ENCODE measurements around the gene DDX31. TPM values are rescaled to one million over a fixed set of nuclear protein-coding genes. Genes with fewer than 3 reads are reported as not detected.

DDX31 gene
- total RNA-seq, 1 experiment from 2014 or later = 26.2 TPM

DNA sequence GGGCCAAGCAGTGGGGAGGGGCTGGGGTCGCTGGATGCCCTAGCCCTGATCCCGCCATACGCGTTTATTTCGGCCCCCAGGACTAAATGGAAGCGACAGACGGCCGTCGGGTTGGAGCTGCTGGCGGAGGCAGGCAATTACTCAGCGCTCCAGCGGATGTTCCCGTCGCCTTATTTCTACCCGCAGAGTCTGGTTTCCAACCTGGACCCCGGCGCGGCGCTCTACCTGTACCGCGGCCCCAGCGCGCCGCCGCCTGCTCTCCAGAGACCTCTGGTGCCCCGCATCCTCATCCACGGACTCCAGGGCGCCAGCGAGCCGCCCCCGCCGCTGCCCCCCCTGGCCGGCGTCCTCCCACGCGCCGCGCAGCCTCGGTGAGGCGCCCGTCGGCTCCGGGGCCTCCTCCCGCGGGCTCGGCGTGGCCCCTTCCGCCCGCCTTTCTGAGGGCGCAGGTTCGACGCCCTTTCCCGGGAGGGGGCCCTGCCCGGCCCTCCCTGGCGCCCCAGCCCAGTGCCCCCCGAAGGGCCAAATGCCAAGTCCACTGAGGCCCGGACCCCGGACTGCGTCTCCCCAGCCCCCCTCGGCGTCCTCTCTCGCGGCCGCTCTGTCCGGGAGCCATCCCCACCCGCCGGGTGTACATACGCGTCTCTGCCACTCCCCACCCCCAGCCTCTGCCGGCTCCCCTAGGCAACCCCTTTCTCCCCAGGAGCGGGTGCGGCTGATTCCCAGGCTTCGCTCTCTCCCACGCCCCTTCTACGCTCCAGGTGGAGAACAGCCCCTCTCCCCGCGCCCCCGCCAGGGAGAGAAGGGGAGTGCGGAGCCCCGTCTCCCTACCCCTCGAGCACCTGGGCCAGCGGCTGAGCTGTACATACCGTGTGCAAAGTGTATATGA, 80.4 kb downstream of the DDX31 start (continued):
- TF ChIP-seq, protein P1, sequence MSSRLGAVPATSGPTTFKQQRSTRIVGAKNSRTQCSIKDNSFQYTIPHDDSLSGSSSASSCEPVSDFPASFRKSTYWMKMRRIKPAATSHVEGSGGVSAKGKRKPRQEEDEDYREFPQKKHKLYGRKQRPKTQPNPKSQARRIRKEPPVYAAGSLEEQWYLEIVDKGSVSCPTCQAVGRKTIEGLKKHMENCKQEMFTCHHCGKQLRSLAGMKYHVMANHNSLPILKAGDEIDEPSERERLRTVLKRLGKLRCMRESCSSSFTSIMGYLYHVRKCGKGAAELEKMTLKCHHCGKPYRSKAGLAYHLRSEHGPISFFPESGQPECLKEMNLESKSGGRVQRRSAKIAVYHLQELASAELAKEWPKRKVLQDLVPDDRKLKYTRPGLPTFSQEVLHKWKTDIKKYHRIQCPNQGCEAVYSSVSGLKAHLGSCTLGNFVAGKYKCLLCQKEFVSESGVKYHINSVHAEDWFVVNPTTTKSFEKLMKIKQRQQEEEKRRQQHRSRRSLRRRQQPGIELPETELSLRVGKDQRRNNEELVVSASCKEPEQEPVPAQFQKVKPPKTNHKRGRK (CRISPR knock-in tag; IDR thresholded peaks at IDR 0.05; ENCODE audit: borderline replicate concordance) = no peak

DNA sequence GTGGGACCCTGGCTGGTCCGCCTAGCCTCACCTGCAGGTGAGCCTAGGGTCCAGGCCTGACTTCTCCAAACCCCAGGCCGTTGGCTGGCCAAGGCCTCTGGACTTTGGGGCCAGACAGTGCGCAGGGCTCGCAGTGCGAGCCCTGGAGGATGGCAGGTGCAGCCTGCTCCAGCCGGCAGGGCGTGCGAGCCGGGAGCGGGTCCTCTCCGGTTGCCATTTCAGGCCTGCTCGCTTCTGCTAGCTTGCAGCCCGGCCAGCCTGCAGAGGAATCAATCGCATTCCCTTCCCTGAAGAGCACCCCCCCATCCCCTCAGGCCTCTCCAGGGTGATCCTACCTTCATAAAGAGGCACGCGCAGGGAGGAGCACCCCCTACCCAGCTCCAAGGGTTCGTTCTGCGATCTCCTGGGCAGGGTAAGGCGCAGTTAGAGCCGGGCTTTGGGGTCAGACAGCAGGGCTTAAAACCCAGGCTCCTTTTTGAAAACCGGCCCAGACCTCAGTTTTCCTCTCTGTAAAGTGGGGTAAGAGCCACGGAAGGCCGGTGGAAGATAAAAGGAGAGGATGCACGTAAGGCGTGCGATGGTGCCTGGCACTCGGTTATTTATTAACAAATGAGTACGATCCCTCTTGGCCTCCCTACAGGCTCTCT, 81.2 kb downstream of the DDX31 start:
- Mint-ChIP-seq H3K9me3 (no peaks in the 10 kb centered on the region), H3K4me3 (peak overlapping the region; percentile 59), H3K27me3 (ENCODE audit: low read depth) (peaks cover 96% of the 10 kb centered on the region), H3K27ac (no peak overlapping the region), H3K4me1 (peaks cover 68% of the 10 kb centered on the region), H3K36me3 (peaks cover 5% of the 10 kb centered on the region; the same call in 1 of the 2 replicates)
- ATAC-seq (peak; percentile 1; the same call in 1 of the 2 replicates), DNase-seq (ENCODE audit: low spot score) (no peak)
- ChIA-PET POLR2A (no interaction called here), CTCF (interaction anchor here (1.0 kb wide), 1 partner anchor 42 kb away, joined by 3 read pairs; no protein-coding TSS in a partner anchor)
- peak; percentile 77; the same call in 1 of the 2 replicates for TF ChIP-seq GTF2I (CRISPR knock-in tag; conservative IDR thresholded peaks at IDR 0.05)
- TF ChIP-seq, protein P2, sequence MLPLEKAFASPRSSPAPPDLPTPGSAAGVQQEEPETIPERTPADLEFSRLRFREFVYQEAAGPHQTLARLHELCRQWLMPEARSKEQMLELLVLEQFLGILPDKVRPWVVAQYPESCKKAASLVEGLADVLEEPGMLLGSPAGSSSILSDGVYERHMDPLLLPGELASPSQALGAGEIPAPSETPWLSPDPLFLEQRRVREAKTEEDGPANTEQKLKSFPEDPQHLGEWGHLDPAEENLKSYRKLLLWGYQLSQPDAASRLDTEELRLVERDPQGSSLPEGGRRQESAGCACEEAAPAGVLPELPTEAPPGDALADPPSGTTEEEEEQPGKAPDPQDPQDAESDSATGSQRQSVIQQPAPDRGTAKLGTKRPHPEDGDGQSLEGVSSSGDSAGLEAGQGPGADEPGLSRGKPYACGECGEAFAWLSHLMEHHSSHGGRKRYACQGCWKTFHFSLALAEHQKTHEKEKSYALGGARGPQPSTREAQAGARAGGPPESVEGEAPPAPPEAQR (CRISPR knock-in tag; IDR thresholded peaks at IDR 0.05) = no peak

DNA sequence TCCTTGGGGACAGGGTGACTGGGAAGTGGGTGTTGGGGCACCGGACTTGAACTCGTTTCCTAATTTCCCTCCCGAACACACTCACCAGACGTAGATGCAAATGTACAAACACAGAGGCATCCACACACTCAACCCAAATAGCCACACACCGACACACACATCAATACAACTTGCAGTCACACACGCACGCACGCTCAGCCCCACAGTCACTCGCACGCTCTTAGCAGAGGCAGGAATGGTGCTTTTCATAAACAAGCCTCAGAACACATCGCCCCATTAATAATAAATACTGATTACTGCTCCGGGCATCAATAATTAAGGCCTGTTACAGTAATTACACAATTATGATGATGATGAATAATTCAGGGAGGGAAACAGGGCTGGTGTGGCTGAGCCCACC, 81.7 kb downstream of the DDX31 start:
- ChIA-PET POLR2A (no interaction called here), CTCF (interaction anchor here (1.0 to 1.1 kb wide), 2 partner anchors 41 to 329 kb away, joined by 3 to 5 read pairs; no protein-coding TSS in a partner anchor)
- TF ChIP-seq, protein P3, sequence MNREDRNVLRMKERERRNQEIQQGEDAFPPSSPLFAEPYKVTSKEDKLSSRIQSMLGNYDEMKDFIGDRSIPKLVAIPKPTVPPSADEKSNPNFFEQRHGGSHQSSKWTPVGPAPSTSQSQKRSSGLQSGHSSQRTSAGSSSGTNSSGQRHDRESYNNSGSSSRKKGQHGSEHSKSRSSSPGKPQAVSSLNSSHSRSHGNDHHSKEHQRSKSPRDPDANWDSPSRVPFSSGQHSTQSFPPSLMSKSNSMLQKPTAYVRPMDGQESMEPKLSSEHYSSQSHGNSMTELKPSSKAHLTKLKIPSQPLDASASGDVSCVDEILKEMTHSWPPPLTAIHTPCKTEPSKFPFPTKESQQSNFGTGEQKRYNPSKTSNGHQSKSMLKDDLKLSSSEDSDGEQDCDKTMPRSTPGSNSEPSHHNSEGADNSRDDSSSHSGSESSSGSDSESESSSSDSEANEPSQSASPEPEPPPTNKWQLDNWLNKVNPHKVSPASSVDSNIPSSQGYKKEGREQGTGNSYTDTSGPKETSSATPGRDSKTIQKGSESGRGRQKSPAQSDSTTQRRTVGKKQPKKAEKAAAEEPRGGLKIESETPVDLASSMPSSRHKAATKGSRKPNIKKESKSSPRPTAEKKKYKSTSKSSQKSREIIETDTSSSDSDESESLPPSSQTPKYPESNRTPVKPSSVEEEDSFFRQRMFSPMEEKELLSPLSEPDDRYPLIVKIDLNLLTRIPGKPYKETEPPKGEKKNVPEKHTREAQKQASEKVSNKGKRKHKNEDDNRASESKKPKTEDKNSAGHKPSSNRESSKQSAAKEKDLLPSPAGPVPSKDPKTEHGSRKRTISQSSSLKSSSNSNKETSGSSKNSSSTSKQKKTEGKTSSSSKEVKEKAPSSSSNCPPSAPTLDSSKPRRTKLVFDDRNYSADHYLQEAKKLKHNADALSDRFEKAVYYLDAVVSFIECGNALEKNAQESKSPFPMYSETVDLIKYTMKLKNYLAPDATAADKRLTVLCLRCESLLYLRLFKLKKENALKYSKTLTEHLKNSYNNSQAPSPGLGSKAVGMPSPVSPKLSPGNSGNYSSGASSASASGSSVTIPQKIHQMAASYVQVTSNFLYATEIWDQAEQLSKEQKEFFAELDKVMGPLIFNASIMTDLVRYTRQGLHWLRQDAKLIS (CRISPR knock-in tag; IDR thresholded peaks at IDR 0.05; ENCODE audit: borderline replicate concordance) = no peak
- TF ChIP-seq HMGA2 (CRISPR knock-in tag; IDR thresholded peaks at IDR 0.05) = no peak
- peaks cover 67% of the 10 kb centered on the region for H3K4me1 Mint-ChIP-seq
- peak overlapping the region; percentile 14; the same call in 1 of the 2 replicates for H3K4me3 Mint-ChIP-seq
- no peak overlapping the region for H3K27ac Mint-ChIP-seq
- H3K36me3 Mint-ChIP-seq = no peaks in the 10 kb centered on the region
- H3K27me3 Mint-ChIP-seq (ENCODE audit: low read depth) = peaks cover 96% of the 10 kb centered on the region
- H3K9me3 Mint-ChIP-seq = no peaks in the 10 kb centered on the region
- DNase-seq (ENCODE audit: low spot score) = no peak
- no peak for ATAC-seq

DNA sequence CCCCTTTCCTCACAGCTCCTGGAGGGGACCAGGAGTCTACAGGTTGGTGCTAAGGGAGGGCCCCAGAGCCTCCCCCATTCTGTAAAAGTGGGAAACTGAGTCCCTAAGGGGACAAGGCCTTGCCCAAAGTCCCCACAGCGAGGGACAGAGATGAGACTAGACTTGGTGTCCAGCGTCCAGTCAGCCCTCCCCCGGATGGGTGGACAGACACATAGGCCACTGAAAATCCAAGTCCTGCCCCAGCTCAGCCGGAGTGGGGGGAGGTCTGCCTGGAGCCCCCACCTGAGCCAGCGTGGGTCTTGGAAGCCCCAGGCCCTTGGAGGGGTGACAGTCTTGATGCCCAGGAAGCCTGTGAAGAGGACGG, 82.2 kb downstream of the DDX31 start:
- no peaks in the 10 kb centered on the region for H3K9me3 Mint-ChIP-seq
- POLR2A ChIA-PET = no interaction called here
- no peak for TF ChIP-seq KAT7 (CRISPR knock-in tag; IDR thresholded peaks at IDR 0.05; ENCODE audit: borderline replicate concordance)
- TF ChIP-seq, protein P4, sequence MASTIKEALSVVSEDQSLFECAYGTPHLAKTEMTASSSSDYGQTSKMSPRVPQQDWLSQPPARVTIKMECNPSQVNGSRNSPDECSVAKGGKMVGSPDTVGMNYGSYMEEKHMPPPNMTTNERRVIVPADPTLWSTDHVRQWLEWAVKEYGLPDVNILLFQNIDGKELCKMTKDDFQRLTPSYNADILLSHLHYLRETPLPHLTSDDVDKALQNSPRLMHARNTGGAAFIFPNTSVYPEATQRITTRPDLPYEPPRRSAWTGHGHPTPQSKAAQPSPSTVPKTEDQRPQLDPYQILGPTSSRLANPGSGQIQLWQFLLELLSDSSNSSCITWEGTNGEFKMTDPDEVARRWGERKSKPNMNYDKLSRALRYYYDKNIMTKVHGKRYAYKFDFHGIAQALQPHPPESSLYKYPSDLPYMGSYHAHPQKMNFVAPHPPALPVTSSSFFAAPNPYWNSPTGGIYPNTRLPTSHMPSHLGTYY (CRISPR knock-in tag; IDR thresholded peaks at IDR 0.05) = no peak
- TF ChIP-seq GRHL2 (CRISPR knock-in tag; IDR thresholded peaks at IDR 0.05; ENCODE audit: insufficient replicate concordance, severe bottlenecking) = no peak
- TF ChIP-seq MYBL2 (CRISPR knock-in tag; IDR thresholded peaks at IDR 0.05) = no peak
- TF ChIP-seq JAZF1 (CRISPR knock-in tag; IDR thresholded peaks at IDR 0.05) = no peak
- TF ChIP-seq, protein P5, sequence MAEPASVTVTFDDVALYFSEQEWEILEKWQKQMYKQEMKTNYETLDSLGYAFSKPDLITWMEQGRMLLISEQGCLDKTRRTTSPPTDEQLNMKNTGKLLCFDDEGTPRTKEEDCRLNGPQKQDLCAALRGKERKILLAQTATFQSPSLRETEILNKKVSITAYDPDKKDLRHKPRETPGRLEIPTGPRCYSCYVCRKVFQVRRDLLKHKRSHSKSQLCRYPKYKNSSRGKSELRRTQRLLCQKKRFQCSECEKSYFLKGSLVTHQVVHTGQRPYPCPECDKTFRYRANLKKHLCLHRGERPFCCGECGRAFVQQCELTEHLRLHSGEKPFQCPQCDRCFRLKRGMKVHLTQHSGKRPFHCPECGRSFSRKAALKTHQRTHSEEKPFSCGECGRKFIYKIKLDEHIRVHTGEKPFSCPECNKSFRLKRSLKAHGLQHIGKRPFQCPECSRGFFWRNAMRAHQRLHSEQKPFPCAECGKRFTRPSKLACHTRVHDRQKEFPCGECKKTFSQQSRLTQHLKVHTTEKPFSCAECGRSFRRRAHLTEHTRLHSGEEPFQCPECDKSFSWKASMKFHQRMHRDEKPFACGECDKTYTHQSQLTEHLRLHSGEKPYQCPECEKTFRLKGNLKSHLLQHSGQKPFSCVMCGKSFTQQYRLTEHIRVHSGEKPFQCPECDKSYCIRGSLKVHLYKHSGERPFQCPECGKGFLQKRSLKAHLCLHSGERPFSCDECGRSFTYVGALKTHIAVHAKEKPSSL (CRISPR knock-in tag; conservative IDR thresholded peaks at IDR 0.05) = no peak
- H3K27me3 Mint-ChIP-seq (ENCODE audit: low read depth) = peaks cover 98% of the 10 kb centered on the region
- ATAC-seq (no peak), DNase-seq (ENCODE audit: low spot score) (no peak)
- CTCF ChIA-PET = interaction anchor here (0.8 to 1.1 kb wide), 3 partner anchors 41 to 328 kb away, joined by 3 to 5 read pairs (median 3); no protein-coding TSS in a partner anchor
- no peak overlapping the region for H3K27ac Mint-ChIP-seq
- no peak overlapping the region for H3K4me3 Mint-ChIP-seq
- peaks cover 65% of the 10 kb centered on the region for H3K4me1 Mint-ChIP-seq
- no peaks in the 10 kb centered on the region for H3K36me3 Mint-ChIP-seq

Measured in WTC11 (cell line).